ENCODE measurements around the gene NHP2. TPM values are rescaled to one million over a fixed set of nuclear protein-coding genes. Genes with fewer than 3 reads are reported as not detected.

Gene NHP2
- total and polyA plus RNA-seq, 9 of the 15 experiments (the other 6 are each of a cell fraction or from before 2014, with no cell fraction given), result 52.8 to 622 (median 144) TPM

DNA sequence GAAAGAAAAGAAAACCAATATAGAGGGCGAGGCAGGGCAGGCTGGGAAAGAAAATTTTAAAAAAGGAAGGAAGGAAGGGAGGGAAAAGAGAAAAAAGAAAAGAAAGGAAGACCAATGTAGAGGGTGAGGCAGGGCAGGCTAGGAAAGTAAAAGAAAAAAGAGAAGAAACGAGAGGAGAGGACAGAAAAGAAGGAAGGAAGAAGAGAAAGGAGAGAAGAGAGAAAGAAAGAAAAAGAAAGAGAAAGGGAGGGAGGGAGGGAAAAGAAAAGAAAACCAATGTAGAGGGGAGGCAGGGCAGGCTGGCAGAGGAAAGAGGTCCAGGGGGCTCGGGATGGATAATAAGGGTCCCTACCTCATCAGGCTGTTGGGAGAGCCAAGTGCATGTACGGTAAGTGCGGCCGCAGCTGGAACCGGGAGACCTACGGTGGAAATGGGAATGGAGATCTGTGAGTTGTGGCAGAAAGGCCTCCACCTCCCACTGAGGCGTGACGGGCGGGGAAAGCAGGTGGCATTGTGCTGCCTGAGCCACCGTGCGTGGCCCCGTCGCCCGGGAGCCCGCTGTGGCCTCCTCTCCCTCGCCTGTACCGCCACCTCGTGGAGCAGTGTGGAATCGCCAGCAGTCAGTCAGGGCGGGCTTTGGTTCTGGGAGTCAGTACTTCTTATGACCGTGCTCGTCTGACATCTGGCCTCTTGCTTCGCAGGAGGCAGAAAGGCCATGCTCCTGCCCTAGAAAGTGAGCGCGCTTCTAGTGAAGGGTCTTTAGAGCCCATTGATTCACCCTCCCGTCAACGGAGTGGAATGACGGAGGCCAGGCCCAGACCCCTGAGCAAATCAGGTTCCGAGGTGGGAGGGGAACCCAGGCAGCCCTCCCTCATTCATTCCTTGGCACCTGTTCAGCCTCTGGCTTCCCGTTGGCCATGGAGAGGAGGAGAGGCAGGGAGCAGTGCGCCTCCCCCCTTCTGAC, 10.4 kb upstream of the NHP2 start (continued):
- TF ChIP-seq TFAP4 (CRISPR knock-in tag; IDR thresholded peaks at IDR 0.05; ENCODE audit: borderline replicate concordance) (peak; percentile 82; the same call in 1 of the 2 replicates), MTA3 (IDR thresholded peaks at IDR 0.05; ENCODE audit: borderline replicate concordance) (peak; percentile 67; the same call in 1 of the 2 replicates), YY1 (IDR thresholded peaks at IDR 0.05; ENCODE audit: borderline replicate concordance in 1 of 3, control insufficient read depth in 1 of 3, extremely low read depth in 1 of 3, insufficient read depth in 3 of 3, insufficient read length in 1 of 3, insufficient replicate concordance in 2 of 3, low read depth in 1 of 3, low read length in 2 of 3) (peak in 1 of 3 experiments; percentile 30), BRCA1 (IDR thresholded peaks at IDR 0.05) (no peak), BRCA1 (CRISPR knock-in tag; IDR thresholded peaks at IDR 0.05) (no peak), RCOR1 (IDR thresholded peaks at IDR 0.05; ENCODE audit: borderline replicate concordance in 1 of 2, low read depth in 2 of 2, low read length in 2 of 2) (peak in 1 of 2 experiments; percentile 44; a peak in 1 of 4 replicates), STAG1 (CRISPR knock-in tag; IDR thresholded peaks at IDR 0.05; ENCODE audit: borderline replicate concordance) (peak; percentile 97), FOXM1 (IDR thresholded peaks at IDR 0.05; ENCODE audit: low read depth) (no peak), FOXM1 (CRISPR knock-in tag; IDR thresholded peaks at IDR 0.05; ENCODE audit: low read depth) (no peak), MAFF (IDR thresholded peaks at IDR 0.05; ENCODE audit: low read length) (no peak), RAD21 (CRISPR knock-in tag; conservative IDR thresholded peaks at IDR 0.05 in 1 of 2, IDR thresholded peaks at IDR 0.05 in 1 of 2) (peak; percentile 96 to 99), ZNF324 (CRISPR knock-in tag; IDR thresholded peaks at IDR 0.05) (no peak), MGA (IDR thresholded peaks at IDR 0.05) (peak; percentile 36; the same call in 1 of the 2 replicates)

All from K562 (cell line).